Omental fat pad (tissue), 4 donors: ENCODE data around the gene SLC49A4. TPM values are rescaled to one million over a fixed set of nuclear protein-coding genes. Genes with fewer than 3 reads are reported as not detected.

Experiments used
- ATAC-seq: fragments of 150-250 bp; one replicate; pipeline ENCODE4 v1.9.1; 2016; ENCODE audit warnings: mild to moderate bottlenecking, moderate library complexity; ENCODE audit not compliant: low FRiP score
- DNase-seq: peaks from one replicate; pipeline ENCODE4 v3.0.0-alpha.2; 2019; ENCODE audit warnings: low spot score
- CTCF ChIP-seq, 3 donors: fragments of 450-650 bp; IDR thresholded peaks; one replicate each; pipeline ENCODE4 v1.5.1; 2016 to 2017; ENCODE audit warnings: antibody characterized with exemption in 3 of 3, mild to moderate bottlenecking in 3 of 3, moderate library complexity in 2 of 3
- total RNA-seq, 4 donors: library from RNA; depleted of rRNA; stranded (reverse); fragments of >200 nt; gene quantifications; one replicate each; pipeline ENCODE4 v1.1.0, GENCODE V29; 2016

SLC49A4 gene
- total RNA-seq, 4 donors from 2014 or later, result 14.2 to 21.2 (median 19.7) TPM

- DNase-seq (no peak), ATAC-seq (no peak)
- TF ChIP-seq CTCF (IDR thresholded peaks at IDR 0.05), result no peak
These were observed 20.3 kb upstream of the SLC49A4 start for GRCh38 chr3:122774564-122774963.

- no peak for ATAC-seq
- no peak for TF ChIP-seq CTCF (IDR thresholded peaks at IDR 0.05)
- DNase-seq, result no peak
These were observed 18.0 kb upstream of the SLC49A4 start for GRCh38 chr3:122776675-122777468.

- no peak for DNase-seq
- no peak for TF ChIP-seq CTCF (IDR thresholded peaks at IDR 0.05)
- ATAC-seq, result no peak
These were observed 17.3 kb upstream of the SLC49A4 start for GRCh38 chr3:122777563-122777962.

- TF ChIP-seq CTCF (IDR thresholded peaks at IDR 0.05), result no peak
- no peak for ATAC-seq
- DNase-seq, result no peak
These were observed 12.1 kb upstream of the SLC49A4 start for GRCh38 chr3:122782804-122783203.

- DNase-seq (no peak), ATAC-seq (peak; percentile 98)
- TF ChIP-seq CTCF (IDR thresholded peaks at IDR 0.05), result no peak
These were observed 10.4 kb upstream of the SLC49A4 start for GRCh38 chr3:122784436-122784835.

GRCh38 chr3:122785231-122785630, 9.6 kb upstream of the SLC49A4 start:
- ATAC-seq (no peak), DNase-seq (no peak)
- TF ChIP-seq CTCF (IDR thresholded peaks at IDR 0.05), result no peak

GRCh38 chr3:122786066-122786465, 8.8 kb upstream of the SLC49A4 start:
- no peak for TF ChIP-seq CTCF (IDR thresholded peaks at IDR 0.05)
- ATAC-seq, result peak; percentile 61
- no peak for DNase-seq
